Choroid plexus epithelial cell (primary cell): ENCODE data around the gene SFXN2.
"Not testable (repeated sequence)": the region's sequence is repeated elsewhere in the genome, so short reads cannot be mapped to it uniquely, and the experiment has no call there.

Experiments used
- DNase-seq: peaks from one replicate; pipeline ENCODE4 v3.0.0-alpha.2; 2010; ENCODE audit warnings: low read depth
- H3K4me3 ChIP-seq: 2 replicates; pipeline ENCODE4 v1.5.1; 2011; ENCODE audit warnings: low read depth, mild to moderate bottlenecking, control low read depth, low read length, moderate library complexity
- TF ChIP-seq, protein P1 (sequence below): conservative IDR thresholded peaks from 2 replicates; pipeline ENCODE4 v1.5.1; 2011; ENCODE audit warnings: low read depth, mild to moderate bottlenecking, control low read depth, inconsistent platforms, low read length, moderate library complexity

SFXN2 gene

DNA sequence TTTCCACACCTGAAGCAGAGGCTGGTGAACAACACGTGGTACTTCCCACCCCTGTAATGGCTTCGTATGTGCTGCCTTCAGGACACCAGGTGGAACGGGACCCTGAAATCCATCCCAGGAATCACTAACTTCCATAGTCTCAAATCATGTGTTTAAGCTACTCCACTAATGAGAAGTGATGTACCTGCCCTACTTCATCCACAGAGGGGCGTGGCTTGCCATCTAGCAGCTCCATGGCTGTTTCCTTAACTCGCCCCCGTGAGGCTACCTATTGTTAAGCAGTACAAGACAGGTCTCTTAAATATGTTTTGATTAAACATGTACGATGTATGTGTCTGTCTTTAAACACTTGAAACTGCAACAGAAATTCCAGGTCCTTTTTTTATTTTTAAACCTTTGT, 32.0 kb upstream of the SFXN2 start:
- TF ChIP-seq, protein P1, sequence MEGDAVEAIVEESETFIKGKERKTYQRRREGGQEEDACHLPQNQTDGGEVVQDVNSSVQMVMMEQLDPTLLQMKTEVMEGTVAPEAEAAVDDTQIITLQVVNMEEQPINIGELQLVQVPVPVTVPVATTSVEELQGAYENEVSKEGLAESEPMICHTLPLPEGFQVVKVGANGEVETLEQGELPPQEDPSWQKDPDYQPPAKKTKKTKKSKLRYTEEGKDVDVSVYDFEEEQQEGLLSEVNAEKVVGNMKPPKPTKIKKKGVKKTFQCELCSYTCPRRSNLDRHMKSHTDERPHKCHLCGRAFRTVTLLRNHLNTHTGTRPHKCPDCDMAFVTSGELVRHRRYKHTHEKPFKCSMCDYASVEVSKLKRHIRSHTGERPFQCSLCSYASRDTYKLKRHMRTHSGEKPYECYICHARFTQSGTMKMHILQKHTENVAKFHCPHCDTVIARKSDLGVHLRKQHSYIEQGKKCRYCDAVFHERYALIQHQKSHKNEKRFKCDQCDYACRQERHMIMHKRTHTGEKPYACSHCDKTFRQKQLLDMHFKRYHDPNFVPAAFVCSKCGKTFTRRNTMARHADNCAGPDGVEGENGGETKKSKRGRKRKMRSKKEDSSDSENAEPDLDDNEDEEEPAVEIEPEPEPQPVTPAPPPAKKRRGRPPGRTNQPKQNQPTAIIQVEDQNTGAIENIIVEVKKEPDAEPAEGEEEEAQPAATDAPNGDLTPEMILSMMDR = no peak
- no peak overlapping the region for H3K4me3 ChIP-seq
- DNase-seq = no peak

DNA sequence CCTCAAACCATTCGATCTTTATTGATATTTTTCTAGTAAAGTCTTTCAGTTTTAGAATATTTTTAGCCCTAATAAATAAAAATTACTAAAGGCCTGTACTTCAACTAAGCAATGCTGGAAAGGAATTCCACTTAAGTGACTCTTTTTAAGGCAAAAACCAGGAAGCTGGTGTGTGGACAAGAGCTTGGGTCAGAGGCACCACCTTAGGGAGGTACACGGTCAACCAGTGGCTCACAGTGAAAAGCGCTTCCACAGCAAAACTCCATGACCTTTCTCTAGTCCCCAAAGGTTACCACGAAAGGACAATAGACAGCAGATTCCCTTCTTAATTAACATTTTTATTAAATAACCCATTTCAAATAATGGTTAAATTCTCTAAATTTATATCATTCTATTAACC, 31.5 kb upstream of the SFXN2 start:
- TF ChIP-seq, protein P1 = no peak
- H3K4me3 ChIP-seq = no peak overlapping the region
- no peak for DNase-seq

DNA sequence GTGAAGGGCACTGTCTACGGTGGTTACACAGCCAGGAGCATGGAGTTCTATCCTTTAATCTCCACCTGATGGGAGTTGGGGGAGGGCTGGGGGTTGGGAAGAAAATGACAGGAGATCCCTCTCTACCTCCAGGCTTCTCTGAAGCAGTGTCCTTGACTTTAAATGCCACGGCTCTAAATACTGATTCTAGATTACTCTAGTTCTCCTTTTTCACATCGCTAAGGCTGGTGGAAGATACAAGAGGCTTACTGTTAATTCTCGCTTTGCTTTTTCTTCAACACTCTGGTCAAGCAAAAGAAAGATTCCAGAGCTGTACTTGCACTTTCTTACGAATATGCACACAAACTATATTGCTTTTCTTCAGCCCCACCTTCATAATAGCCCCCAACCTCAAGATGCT, 30.7 kb upstream of the SFXN2 start:
- TF ChIP-seq, protein P1 = no peak
- DNase-seq = no peak
- no peak overlapping the region for H3K4me3 ChIP-seq

DNA sequence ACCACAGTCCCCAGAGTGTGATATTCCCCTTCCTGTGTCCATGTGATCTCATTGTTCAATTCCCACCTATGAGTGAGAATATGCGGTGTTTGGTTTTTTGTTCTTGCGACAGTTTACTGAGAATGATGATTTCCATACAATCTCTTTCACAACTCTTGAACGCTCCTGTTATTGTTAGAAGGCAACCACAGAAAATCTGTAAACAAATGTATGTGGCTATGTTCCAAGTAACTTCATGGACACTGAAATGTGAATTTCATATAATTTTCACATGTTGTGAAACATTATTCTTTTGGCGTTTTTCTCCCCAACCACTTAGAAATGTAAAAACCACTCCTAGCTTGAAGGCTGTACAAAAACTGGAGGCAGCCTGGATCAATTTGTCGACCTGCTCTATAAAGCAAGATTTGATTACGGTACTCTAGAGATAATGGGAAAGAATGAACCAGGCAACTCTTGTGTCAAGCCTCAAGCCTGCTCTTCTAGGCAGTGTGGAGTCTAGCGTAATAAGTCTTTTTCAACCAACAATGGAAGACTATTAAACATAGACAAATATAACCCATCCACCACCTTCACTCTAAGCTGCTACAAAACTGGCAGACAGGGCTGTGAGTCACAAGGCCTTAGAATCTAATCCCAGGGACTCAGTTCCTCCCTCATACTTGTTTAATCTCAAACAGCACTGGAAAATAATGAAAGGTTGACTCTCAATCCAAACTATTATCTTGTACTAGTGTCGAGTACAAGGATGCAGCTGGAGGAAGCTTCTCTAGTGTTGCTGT, 23.0 kb upstream of the SFXN2 start:
- H3K4me3 ChIP-seq = no peak overlapping the region
- TF ChIP-seq, protein P1 = no peak
- peak; percentile 68 for DNase-seq

DNA sequence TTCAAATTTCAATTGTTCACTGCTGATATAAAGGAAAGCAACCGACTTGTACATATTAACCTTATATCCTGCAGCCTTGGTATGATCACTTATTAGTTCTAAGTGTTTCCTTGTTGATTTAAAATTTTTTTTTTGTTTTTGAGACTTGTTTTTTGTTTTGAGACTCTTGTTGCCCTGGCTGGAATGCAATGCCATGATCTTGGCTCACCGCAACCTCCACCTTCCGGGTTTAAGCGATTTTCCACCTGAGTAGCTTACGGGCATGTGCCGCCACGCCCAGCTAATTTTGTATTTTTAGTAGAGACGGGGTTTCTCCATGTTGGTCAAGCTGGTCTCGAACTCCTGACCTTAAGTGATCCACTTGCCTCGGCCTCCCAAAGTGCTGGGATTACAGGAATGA, 19.0 kb upstream of the SFXN2 start:
- DNase-seq, H3K4me3 ChIP-seq: not testable (repeated sequence)

DNA sequence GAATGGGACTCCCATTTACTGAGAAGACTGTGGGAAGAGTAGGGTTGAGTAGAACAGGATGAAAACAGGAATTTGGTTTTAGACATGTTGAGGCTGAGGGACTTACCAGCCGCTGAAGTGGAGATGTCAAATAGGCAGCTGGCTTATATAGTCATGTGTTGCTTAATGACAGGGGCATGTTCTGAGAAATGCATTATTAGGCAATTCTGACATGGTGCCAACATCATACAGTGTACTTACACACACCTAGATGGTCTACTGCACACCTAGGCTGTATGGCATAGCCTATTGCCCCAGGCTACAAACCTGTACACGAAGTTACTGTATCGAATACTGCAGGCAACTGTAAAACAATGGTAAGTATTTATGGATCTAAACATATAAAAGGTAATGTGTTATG, 17.7 kb upstream of the SFXN2 start:
- no peak for DNase-seq
- TF ChIP-seq, protein P1 = no peak
- no peak overlapping the region for H3K4me3 ChIP-seq

DNA sequence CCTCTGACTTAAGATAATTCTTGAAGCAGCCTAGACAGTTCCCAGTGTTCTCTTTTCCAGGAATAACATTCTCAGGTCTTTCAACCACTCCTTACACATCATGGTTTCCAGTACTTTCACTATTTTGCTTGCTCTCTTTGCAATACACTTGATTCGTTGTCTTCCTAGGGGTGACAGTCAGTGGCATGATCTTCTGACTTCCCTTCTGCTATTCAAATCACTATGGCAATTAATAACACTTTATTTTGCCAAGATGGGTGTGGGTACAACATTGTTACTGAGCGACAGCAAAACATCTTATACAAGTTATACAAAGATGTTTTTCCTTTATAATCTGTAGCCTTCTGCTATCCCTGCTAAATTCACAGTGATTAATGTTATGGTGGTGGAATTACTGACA, 15.5 kb upstream of the SFXN2 start:
- no peak for DNase-seq
- TF ChIP-seq, protein P1 = no peak
- H3K4me3 ChIP-seq = no peak overlapping the region
